Peyer's patch (tissue), 4 donors: ENCODE data around the gene DERA. TPM values are rescaled to one million over a fixed set of nuclear protein-coding genes. Genes with fewer than 3 reads are reported as not detected.
"Not testable (repeated sequence)": the region's sequence is repeated elsewhere in the genome, so short reads cannot be mapped to it uniquely, and the experiment has no call there.

Source experiments
- DNase-seq, 3 donors: peaks; one replicate each; pipeline ENCODE4 v3.0.0-alpha.2; 2017 to 2019
- H3K27ac ChIP-seq, 4 donors: fragments of 200-600 bp; sonication (generic); one replicate each; pipeline ENCODE4 v1.5.1; 2016 to 2019
- H3K27me3 ChIP-seq, 2 donors: fragments of 200-600 bp; sonication (generic); one replicate each; pipeline ENCODE4 v1.5.1; 2019
- H3K36me3 ChIP-seq, 3 donors: fragments of 200-600 bp; sonication (generic); one replicate each; pipeline ENCODE4 v1.5.1; 2016 to 2019
- H3K4me1 ChIP-seq, 4 donors: fragments of 200-600 bp; sonication (generic); one replicate each; pipeline ENCODE4 v1.5.1; 2016 to 2019
- H3K4me3 ChIP-seq, 4 donors: fragments of 200-600 bp; sonication (generic); 1 replicate in 3 of 4; 2 replicates in 1 of 4; pipeline ENCODE4 v1.5.1; 2016 to 2019; ENCODE audit warnings: mild to moderate bottlenecking in 1 of 4
- H3K9me3 ChIP-seq, 4 donors: fragments of 200-600 bp; sonication (generic); one replicate each; pipeline ENCODE4 v1.5.1; 2016 to 2019; ENCODE audit warnings: mild to moderate bottlenecking in 1 of 4
- POLR2A ChIP-seq, 2 donors: fragments of 450-650 bp; IDR thresholded peaks; one replicate each; pipeline ENCODE4 v1.5.1; 2017; ENCODE audit warnings: antibody characterized with exemption in 2 of 2, mild to moderate bottlenecking in 2 of 2, moderate library complexity in 2 of 2
- total RNA-seq, 4 donors: library from RNA; depleted of rRNA; stranded (reverse); fragments of >200 nt; gene quantifications; one replicate each; pipeline ENCODE4 v1.1.0, GENCODE V29; 2016
- TF ChIP-seq, protein P1 (sequence below), 6 experiments: fragments of 450-650 bp in 4 of 6; fragments of 200-600 bp in 2 of 6; sonication (generic) in 1 of 6; IDR thresholded peaks; one replicate each; pipeline ENCODE4 v1.5.1; 2017 to 2019; ENCODE audit warnings: antibody characterized with exemption in 6 of 6, mild to moderate bottlenecking in 3 of 6, moderate library complexity in 1 of 6

Gene DERA
- total RNA-seq, 4 donors from 2014 or later, result 45.4 to 111 (median 78.9) TPM

DNA sequence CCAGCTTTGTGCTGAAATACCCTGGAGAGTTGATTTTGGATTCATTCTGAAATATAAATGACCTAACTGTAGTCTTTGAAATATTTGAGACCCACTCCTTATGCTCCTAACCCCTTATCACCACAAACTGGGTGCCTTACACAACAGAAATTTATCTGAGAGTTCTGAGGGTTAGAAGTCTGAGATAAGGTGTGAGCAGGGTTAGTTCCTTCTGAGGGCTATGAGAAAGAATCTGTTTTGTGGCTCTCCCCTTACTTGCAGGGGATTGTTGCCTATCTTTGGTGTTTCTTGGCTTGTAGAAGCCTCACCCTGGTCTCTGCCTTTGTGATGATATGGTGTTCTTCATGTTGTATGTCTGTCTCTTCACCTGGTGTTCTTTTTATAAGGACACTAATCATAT is 91.7 kb downstream of the DERA start:
- H3K36me3 ChIP-seq, result peaks cover 0 to 15% (median 0%) of the 10 kb centered on the region in 3 donors
- H3K4me3 ChIP-seq, result no peak overlapping the region
- TF ChIP-seq, protein P1, sequence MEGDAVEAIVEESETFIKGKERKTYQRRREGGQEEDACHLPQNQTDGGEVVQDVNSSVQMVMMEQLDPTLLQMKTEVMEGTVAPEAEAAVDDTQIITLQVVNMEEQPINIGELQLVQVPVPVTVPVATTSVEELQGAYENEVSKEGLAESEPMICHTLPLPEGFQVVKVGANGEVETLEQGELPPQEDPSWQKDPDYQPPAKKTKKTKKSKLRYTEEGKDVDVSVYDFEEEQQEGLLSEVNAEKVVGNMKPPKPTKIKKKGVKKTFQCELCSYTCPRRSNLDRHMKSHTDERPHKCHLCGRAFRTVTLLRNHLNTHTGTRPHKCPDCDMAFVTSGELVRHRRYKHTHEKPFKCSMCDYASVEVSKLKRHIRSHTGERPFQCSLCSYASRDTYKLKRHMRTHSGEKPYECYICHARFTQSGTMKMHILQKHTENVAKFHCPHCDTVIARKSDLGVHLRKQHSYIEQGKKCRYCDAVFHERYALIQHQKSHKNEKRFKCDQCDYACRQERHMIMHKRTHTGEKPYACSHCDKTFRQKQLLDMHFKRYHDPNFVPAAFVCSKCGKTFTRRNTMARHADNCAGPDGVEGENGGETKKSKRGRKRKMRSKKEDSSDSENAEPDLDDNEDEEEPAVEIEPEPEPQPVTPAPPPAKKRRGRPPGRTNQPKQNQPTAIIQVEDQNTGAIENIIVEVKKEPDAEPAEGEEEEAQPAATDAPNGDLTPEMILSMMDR (IDR thresholded peaks at IDR 0.05), result no peak
- TF ChIP-seq POLR2A (IDR thresholded peaks at IDR 0.05), result no peak
- no peaks in the 10 kb centered on the region for H3K9me3 ChIP-seq
- DNase-seq, result no peak
- H3K27ac ChIP-seq, result no peak overlapping the region
- no peaks in the 10 kb centered on the region for H3K27me3 ChIP-seq
- no peaks in the 10 kb centered on the region for H3K4me1 ChIP-seq

- TF ChIP-seq, protein P1 (IDR thresholded peaks at IDR 0.05), result no peak
- TF ChIP-seq POLR2A (IDR thresholded peaks at IDR 0.05), result no peak
- DNase-seq, result no peak
- Histone ChIP-seq H3K27me3 (no peaks in the 10 kb centered on the region), H3K36me3 (peaks cover 0 to 12% (median 0%) of the 10 kb centered on the region in 3 donors), H3K27ac (no peak overlapping the region), H3K4me1 (no peaks in the 10 kb centered on the region), H3K4me3 (no peak overlapping the region), H3K9me3 (no peaks in the 10 kb centered on the region)
These were observed 92.3 kb downstream of the DERA start for GRCh38 chr12:16003460-16003859.

DNA sequence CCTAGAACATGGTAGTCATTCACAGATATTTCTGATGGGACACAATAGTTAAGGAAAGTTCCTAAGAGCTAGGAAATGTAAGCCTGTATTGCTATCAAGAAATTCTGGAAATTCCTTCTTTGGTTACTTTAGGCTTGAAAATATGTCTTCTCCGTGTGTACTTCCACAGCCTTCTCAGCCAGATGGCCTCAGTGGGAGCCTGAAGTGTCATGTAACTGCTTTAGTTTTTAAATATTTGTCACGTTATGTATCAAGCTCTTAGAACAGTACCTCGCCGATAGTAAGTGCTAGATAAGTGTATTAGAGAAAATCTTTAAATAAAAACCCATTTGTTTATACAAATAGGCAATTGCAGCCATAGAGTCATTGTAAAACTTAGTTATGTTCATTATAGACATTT is 95.6 kb downstream of the DERA start:
- H3K36me3 ChIP-seq, result no peaks in the 10 kb centered on the region
- no peak overlapping the region for H3K4me3 ChIP-seq
- H3K27me3 ChIP-seq, result no peaks in the 10 kb centered on the region
- H3K9me3 ChIP-seq, result no peaks in the 10 kb centered on the region
- TF ChIP-seq POLR2A (IDR thresholded peaks at IDR 0.05), result no peak
- TF ChIP-seq, protein P1 (IDR thresholded peaks at IDR 0.05), result no peak
- no peaks in the 10 kb centered on the region for H3K4me1 ChIP-seq
- no peak for DNase-seq
- H3K27ac ChIP-seq, result no peak overlapping the region

GRCh38 chr12:16008421-16008824 is 97.3 kb downstream of the DERA start:
- Histone ChIP-seq H3K27me3 (no peaks in the 10 kb centered on the region), H3K4me1 (no peaks in the 10 kb centered on the region), H3K4me3 (no peak overlapping the region), H3K27ac (no peak overlapping the region), H3K36me3 (peaks cover 0 to 4% (median 0%) of the 10 kb centered on the region in 3 donors), H3K9me3 (no peaks in the 10 kb centered on the region)
- TF ChIP-seq POLR2A (IDR thresholded peaks at IDR 0.05), result no peak
- TF ChIP-seq, protein P1 (IDR thresholded peaks at IDR 0.05), result no peak
- no peak for DNase-seq

DNA sequence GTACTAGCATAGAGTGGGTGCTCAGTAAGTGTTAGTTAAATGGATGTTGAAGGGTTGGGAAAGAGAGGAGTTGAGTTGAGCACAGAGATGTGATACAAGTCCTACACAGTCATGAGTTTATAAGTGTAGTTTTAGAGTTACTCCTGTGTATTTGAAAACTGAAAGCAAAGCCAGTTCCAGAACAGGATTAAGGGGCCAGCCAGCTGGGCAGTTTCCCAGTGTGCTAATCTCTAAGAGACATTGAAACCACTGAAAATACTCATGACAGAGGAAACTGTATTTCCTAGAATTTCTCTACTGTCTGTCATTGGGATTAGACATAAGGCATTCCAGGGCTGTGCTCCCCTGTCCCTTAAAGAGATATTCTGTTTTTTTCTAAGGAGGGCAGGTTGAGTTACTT is 101.0 kb downstream of the DERA start:
- Histone ChIP-seq H3K27ac (no peak overlapping the region), H3K27me3 (no peaks in the 10 kb centered on the region), H3K4me1 (no peaks in the 10 kb centered on the region), H3K9me3 (peaks cover 0 to 9% (median 2%) of the 10 kb centered on the region in 4 donors), H3K4me3 (no peak overlapping the region), H3K36me3 (peaks cover 0 to 18% (median 0%) of the 10 kb centered on the region in 3 donors)
- no peak for DNase-seq
- TF ChIP-seq, protein P1 (IDR thresholded peaks at IDR 0.05), result no peak
- no peak for TF ChIP-seq POLR2A (IDR thresholded peaks at IDR 0.05)

- H3K4me1 ChIP-seq, H3K4me3 ChIP-seq, H3K9me3 ChIP-seq, DNase-seq, H3K27me3 ChIP-seq, H3K27ac ChIP-seq: not testable (repeated sequence)
- peaks cover 0 to 18% (median 0%) of the 10 kb centered on the region in 3 donors for H3K36me3 ChIP-seq
These were observed 102.6 kb downstream of the DERA start for GRCh38 chr12:16013722-16014121.

DNA sequence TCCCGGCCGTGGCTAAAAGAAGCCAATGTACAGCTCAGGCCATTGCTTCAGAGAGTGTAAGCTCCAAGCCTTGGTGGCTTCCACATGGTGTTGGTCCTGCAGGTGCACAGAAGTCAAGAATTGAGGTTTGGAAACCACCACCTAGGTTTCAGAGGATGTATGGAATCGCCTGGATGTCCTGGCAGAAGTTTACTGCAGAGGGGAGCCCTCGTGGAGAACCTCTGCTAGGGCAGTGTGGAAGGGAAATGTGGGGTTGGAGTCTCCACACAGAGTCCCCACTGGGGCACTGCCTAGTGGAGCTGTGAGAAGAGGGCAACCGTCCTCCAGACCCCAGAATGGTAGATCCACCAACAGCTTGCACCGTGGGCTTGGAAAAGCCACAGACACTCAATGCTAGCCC is 103.3 kb downstream of the DERA start:
- H3K36me3 ChIP-seq, result peaks cover 0 to 18% (median 0%) of the 10 kb centered on the region in 3 donors
- H3K4me1 ChIP-seq, DNase-seq, H3K4me3 ChIP-seq, H3K9me3 ChIP-seq, H3K27me3 ChIP-seq, H3K27ac ChIP-seq: not testable (repeated sequence)
